ENCODE results near the gene ZNF526.
A peak's percentile ranks its signal among the peaks of the same experiment; 100 is the strongest.

Gene ZNF526

GRCh38 chr19:42225718-42226292, 5.7 kb downstream of the ZNF526 start:
- DNase-seq, result no peak

DNA sequence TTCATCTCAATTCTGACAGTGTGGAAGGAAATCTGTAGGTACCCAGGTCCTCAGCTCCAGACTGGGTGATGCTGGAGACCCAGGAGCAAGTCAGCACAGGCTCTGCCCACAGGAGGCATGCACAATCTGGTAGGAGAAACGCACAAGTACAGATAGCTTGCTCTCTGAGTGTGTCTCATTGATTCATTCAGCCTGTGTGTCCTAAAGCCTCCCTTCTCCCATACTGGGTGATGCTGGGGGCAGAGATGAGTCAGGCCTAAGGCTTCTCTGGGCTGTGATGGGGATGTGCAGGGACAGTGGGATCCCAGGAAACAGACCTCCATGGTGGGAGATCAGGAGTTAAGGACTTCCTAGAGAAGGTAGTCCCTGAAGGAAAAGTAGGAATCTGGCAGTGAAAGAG, 6.8 kb downstream of the ZNF526 start:
- no peak for DNase-seq

DNA sequence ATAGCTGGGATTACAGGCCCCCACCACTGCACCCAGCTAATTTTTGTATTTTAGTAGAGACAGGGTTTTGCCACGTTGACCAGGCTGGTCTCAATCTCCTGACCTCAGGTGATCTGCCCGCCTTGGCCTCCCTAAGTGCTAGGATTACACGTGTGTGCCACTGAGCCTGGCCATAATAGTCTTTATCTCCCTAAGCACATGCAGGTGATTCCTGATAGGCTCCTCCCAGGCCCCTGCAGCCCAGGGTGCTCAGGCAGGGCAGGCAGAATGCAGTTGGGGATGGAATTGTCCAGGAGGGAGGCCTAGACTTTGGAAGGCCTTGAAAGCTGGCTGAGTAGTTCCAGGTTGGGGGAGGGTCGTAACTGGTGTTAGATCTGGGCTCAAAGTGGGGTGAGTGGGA, 8.5 kb downstream of the ZNF526 start:
- no peak for DNase-seq

- no peak for DNase-seq
These were observed 9.3 kb downstream of the ZNF526 start for GRCh38 chr19:42229301-42229854.

DNA sequence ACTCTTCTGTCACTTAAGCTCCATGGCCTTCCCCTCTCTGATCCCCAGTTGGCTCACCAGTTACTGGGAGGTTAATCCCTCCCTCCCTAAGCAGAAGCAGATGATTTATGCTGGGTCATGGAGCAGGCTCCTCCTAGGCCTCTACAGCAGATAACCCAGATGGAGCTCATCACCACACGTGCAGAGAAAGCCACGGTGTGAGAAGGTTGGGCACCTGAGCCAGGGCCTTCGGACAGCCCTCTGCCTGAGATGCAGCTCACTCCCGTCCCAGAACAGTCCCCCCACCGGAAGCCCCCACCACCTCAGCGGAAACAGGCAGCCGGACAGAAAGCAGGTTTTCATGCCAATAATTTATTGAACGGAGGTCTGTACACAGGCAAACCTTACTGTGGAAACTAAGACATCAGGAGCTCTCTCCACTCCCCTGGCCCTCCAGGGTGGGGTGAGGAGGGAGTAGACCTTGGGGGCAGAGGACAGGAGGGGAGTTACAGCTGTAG, 9.8 kb downstream of the ZNF526 start:
- no peak for DNase-seq

DNA sequence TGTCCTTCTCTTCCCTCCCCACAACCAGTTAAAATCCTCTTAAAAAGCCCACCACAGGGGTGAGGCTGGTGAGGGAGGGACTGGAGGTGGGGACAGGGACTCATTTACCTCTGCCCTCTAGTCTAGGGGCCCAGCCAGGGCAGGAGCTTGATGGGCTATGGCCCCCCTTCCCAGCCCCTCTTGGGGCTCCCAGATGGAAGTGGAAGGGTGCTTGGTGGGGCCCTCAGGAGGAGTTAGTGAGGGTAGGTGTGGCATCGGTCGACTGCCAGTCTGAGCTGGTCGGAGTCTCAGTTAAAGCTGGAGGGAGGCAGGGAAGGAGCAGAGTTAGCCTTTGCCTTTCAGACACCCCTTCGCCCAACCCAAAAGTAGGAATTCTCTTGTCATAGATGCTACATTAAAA, 10.5 kb downstream of the ZNF526 start:
- no peak for DNase-seq

GRCh38 chr19:42232435-42232834, 12.3 kb downstream of the ZNF526 start:
- DNase-seq, result no peak

- DNase-seq, result no peak
These were observed 13.0 kb downstream of the ZNF526 start for GRCh38 chr19:42233106-42233505.

DNA sequence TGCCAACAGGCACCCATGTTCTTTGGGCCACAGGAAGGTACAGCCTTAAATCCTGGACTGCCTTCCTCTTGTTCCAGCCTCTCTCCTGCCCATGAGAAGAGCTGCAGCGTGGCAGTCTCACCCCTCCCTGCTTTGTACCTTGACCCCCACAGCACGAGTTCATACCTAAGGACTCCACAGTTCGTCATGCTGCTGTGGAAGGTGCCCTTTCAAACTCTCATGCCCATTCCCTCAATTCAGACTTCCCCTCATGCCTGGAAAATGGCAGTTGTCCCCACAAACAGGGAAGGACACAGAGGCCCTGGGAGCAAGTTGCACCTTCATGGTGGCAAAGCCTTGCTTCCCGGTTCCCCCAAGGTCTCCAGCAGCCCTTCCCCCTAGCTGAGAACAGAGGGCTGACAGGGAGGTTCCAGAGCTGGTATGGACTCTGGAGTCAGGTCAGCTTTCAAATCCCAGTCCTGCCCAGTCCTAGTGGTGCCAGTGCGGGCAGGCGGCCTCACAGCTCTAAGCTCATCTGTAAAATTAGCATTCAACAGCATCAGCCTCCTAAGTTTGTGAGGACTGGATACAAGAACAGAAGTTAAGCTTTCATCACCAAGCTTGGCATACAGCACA, 13.7 kb downstream of the ZNF526 start:
- no peak for DNase-seq

GRCh38 chr19:42234364-42234763, 14.3 kb downstream of the ZNF526 start:
- DNase-seq, result no peak

GRCh38 chr19:42235181-42235580, 15.1 kb downstream of the ZNF526 start:
- DNase-seq, result no peak

DNA sequence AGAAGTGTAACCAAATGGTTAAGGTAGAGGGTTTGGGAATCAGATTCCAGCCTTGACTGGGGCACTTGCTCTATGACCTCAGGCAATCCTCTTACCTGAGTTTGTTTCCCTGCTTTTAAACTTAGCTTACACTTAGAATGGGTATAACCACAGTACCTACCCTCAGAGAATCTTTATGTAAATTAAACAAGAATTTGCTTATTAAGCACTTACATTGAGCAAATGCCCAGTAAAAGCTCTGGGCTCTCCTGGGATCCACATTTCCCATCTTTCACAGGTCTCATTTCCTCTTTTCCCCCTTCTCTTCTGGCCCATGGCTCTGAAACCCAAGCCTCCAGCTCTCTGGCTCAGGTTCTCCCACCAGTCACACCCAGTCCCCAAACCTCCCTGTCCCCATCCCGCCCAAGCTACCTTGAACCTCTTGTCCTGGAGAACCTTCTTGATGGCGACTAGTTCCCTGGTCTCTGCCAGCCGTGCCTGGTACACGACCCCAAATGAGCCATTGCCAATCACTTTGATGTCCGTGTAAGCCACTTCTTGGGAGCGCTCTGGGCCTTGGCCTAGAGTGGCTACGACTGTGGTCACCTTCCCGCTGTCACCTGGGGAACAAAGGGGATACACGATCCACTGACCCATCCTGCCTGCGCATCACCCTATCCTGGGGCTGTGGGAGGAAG, 19.6 kb downstream of the ZNF526 start:
- DNase-seq, result no peak

GRCh38 chr19:42241279-42241678, 21.2 kb downstream of the ZNF526 start:
- no peak for DNase-seq

- peak in 1 of 4 experiments; percentile 47 for DNase-seq
These were observed 22.0 kb downstream of the ZNF526 start for GRCh38 chr19:42242069-42242511.

- peak; percentile 91 to 97 (median 94) for DNase-seq
These were observed 22.6 kb downstream of the ZNF526 start, which contains the start of gene GSK3A for GRCh38 chr19:42242512-42243409. GSK3A (minus strand) TSS chr19:42242602; CDS start chr19:42242465, 137 bp downstream.

DNA sequence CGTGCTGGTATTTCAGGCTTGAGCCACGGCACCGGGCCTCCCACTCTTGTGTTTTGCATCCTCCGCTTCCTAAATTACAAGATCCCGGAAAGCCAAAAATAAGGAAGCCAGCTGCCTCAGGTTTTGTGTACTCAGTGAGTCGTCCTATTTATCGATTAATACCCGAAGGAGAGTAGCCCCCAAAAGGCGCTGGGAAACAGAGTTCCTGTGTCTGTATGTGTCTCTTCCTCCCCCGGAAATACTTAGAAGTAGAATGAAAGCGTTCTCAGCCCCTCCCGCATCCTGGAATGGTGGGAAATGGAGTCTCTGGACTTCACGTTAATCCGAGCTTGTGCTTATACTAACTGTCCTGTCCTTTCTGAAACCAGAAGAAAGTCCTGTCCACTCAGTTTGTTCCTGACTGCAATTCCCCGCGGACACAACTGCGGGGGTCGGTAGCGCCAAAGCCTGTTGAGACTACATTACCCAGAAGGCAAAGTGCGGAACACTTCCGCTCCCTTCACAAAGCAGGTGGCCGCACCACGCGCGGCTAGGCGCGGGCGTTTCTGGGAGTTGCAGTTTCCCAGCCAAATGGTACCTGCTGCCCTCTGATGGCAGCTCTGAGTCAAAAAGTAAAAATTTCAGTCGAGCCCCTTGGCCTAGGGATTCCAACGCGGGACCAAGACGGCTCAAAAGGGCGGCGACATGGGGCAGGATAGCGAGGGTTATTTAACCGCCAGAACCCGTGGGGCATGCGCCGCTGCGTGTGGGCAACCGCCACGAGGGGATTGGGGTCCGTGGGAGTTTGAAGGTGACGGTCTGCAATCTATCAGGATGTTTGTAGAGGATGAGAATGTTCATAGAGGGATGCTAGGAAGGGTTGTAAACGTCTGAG, 24.5 kb downstream of the ZNF526 start:
- peak; percentile 67 to 86 (median 78) for DNase-seq

DNA sequence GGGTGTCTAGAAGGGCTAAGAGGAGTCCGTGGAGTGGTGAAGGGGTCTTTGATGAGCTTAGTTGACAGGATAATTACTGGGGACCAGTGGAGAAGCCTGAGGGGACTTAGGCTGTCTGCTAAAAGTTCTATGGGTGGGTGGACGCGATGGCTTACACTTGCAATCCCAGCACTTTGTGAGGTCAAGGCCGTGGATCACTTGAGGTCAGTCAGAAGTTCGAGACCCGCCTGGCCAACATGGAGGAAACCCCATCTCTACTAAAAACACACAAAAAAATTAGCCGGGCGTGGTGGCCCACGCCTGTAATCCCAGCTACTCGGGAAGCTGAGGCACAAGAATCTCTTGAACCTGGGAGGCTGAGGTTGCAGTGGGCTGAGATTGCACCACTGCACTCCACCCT, 25.1 kb downstream of the ZNF526 start:
- no peak for DNase-seq

GRCh38 chr19:42246143-42246921, 26.2 kb downstream of the ZNF526 start:
- DNase-seq, result no peak

DNA sequence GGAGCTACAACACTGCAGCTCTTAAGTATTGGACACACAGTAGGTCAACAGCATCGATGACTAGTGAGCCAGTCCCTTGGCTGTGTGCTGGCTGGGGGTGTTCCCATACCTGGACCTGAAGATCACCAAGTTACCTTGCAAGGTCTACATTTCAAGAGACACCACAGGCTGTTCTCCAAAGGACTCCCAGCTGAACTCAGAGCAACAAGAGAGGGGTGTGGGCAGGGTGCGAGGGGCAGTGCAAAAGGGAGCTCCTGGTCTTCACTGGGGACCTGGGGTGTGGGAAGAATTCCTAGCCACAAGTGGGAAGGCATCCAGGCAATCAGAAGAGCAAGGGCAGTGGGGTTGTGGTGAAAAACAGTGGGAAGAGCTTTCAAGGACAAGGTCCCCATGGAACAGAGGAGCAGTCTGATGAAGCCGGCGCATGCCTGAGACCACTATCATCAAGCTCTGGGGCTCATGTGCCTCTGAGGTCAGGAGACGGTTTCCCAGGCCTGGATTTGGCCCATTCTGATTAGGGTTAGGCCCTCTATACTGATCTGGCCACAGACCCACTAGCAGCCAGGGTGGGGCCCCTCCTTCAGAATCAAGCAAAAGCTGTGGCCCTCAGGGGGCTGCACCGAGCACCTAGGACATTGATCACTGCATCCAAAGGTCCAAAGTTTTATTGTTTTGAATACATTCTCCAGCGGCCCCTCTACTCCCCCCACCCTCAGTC, 27.0 kb downstream of the ZNF526 start:
- DNase-seq, result no peak

DNA sequence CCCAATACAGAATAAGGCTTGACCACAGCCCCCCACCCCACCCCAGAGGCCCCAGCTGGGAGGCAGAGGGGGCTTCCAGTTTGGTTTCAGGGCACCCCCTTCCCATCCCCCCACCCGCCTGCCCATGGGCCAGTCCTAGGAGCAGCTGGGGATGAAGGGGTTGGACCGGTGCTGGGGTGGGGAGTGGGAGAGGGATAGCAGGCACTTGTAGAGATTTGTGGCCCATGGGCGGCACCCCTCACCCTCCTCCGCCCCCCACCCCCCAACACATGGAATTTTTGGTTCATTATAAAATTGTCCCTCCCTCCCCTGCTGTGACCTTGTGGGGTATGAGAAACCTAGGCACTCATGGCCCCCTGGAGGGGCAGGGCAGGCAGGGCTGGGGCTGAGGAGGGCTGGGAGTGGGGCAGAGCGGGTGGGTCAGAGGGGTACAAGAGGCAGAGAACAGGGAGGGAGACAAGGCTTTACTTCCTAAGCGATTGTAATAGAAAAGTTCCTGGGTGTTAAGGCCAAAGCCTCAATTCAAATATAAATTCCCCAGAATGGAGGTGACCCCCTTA, 27.6 kb downstream of the ZNF526 start:
- no peak for DNase-seq

Data from activated naive CD4-positive, alpha-beta T cell (primary cell).